Dermis microvascular lymphatic vessel endothelial cell (primary cell): ENCODE measurements around the gene FCHSD2. TPM values are rescaled to one million over a fixed set of nuclear protein-coding genes. Genes with fewer than 3 reads are reported as not detected.
A peak's percentile ranks its signal among the peaks of the same experiment; 100 is the strongest.

Source experiments
- DNase-seq, 2 donors: peaks; one replicate each; pipeline versions ENCODE4 v3.0.0 to v3.0.0-alpha.2; 2010; ENCODE audit warnings: low read depth in 2 of 2
- total RNA-seq: library from RNA; depleted of rRNA; stranded (reverse); fragments of >200 nt; gene quantifications from 2 replicates; pipeline ENCODE4 v1.2.1, GENCODE V29; 2014

Gene FCHSD2
- total RNA-seq, 1 donor from 2014 or later = 13.5 TPM

DNA sequence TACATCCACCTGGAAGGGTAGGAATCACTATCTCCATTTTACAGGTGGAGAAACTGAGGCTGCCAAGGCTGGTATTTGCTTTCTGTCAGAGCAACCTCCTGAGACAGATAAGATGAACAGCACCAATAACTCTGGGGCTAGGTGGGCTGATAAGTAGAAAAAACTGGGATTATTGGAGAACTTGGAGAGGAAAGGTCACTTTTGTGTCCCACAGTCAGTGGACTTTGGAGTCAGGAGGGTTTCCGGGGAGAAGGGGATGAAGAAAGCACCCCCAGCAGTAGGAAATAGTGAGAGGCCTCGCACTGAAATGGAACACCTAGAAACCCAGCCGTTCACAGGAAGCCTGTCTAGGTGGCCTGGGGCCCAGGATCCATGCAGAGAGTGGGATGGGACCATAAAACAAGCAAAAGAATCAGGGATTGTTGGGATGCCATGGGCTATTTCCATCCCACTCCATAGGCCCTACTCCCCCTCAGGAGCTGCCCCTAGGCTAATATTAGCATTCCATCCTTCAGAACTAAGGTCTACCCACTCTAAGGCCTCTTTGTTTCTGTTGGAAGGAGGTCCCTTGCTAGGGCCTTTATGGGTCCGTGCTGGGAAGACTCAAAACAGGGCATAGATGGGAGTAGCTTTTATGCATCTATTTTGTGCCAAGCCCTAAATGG is 31.0 kb upstream of the FCHSD2 start:
- DNase-seq = no peak

DNA sequence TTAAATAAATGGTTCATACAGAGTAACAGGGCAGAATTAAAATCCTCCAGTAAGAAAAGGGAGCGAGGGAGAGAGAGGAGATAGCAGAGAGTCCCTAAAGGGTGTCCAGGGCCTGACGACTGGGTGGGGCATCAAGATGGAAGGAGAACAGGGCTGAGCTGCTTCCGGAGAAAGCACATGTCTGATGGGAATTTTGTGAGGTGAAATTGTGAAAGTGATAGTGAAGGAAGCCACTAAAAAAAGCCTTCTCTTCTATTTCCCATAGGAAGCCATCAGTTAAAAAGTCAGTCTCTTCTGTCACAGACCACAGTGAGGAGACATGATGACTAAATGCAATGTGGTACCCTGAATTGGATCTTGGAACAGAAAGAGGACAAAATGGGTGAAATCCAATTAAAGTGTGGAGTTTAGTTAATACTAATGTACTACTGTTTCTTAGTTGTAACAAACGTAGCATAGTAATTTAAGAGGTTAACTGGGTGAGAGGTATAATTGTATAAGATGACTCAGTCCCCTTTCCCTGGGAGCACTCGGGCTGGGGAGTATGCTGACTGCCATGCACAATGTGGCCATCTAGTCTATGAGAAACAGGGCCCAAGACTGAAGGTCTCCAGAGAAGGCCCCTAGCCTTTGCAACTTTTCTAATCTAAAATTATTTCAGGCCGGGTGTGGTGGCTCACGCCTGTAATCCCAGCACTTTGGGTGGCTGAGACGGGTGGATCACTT is 29.5 kb upstream of the FCHSD2 start:
- no peak for DNase-seq

DNA sequence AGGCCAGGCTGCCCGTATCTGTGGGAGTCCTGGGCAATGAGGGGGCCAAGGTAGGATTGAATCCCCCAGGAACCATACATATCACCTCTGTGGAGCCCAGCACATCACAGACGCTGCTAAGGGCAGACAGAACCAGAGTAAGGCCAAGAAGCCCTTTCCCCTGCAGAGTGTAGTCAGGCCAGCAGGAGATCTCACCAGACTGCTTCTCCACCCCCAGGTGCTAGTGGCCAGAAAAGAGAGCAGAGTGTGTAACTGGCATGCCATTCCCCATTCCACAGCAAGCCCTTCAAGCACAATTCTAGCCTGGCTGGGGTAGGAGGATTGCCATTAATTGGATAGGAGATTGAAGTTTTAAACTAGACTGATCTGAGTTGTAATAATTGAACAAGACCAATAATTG is 28.0 kb upstream of the FCHSD2 start:
- DNase-seq = no peak

DNA sequence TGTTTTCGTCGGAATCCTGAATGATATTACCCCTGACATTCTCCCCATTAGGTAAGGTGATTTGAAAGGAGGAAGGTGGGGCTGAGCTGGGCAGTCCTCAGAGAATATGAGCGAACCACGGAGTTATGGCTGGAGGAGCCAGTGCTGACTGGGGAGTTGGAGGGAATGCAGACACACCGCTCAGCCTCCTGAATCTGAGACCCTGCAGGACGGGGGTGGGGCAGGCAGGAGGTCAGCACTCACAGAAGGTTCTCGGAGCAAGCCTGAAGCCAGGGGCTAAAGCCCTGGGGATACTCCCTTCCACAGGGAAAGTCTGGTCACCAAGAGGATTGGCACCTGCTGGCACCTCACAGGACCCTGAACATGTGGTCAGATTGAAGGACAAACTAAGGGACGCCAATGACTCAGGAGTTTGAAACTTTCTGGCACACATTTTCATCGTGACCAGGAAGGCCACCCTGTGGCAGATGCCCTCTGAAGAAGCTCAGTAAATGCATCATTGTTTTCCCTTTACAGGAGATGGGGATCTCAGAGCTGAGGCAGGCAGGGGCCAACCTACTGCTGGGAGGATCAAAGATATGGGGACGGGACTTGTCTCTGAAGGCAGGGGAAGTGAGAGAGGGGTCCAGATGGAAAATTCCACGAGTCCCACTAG is 26.9 kb upstream of the FCHSD2 start:
- no peak for DNase-seq

DNA sequence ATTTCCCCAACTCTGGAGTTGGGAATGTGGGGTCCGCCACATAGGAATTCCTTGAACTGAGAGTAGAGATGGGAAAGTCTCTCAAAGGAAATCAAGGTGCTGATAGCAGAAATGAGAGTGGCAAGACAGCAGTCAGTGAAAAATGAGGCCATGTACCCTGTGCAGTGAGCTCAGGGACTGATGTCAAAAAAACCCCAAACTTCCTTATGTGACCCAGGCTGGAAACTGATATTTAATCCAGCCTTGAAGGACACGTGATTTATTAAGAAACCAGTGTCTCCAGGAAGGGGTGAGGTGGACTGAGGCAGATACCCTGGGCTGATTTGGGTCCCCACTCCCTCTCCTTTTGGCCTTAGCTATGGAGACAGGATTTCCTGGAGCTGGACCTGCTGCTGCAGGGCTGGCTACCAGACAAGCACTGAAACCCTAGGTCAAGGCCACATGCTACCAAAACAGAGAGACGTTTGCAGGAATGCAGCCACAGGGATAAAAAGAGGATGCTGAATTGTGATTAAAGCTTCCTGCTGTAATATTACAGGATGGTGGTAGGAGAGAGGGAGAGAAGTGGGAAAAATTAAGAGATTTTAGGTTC is 25.3 kb upstream of the FCHSD2 start:
- DNase-seq = peak; percentile 24 to 81

DNA sequence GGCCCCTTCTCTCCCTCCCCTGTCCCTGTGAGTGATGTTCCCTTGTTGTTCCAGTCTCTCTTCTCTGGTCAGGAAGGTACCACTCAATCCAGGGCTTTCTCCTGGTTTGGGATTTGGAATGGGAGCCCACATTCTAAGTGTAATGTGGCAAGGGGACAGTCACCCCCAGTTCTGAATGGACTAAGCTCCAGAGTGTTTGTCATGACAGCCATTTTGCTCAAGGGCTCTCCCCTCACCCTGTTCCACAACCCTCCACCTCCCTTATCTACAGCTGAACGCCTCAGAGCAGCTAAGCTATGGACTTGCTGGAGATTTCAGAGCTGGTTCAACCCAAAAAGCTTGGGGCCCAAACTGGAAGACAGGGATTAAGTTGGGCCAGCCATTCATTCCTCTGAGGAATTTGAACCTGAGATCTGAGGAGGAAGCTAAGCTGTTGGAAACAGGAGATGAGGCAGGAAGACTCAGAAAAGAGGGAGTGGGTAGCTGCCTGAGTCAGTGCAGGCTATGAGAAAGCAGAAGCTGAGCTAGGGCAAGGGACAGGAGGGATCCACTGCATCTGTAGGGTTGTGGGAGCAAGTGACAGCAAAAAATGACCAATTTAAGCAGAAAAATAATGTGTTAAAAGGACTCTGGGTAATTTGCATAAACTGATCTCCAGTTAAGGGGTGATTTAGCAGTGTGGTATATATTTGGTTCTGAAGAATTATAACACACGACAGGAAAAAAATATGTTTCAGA is 22.9 kb upstream of the FCHSD2 start:
- DNase-seq = no peak

DNA sequence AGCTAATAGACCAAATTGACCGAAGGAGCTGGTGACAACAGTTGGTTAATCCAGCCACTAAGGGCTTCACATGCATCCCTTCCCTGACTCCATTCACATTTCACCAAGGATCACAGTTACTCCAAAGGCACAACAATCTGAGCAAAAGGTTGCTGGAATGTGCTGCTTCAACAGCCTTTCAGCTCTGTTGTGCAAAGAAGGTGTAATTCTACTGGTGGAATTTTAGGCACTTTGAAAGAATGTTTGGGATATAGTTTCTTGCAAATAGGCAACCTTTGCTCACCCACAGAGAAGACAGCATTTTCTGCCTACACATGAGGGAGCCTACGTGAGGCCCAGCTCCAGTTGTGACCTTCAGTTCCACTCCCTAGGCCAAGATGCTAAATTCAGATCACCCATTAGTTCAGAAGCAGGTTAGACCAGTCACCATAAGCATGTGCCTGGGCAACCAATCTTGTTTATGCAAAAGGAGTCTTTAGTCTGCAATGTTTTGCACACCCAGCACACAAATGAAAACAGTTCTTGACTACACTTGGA is 21.6 kb upstream of the FCHSD2 start:
- DNase-seq = no peak

DNA sequence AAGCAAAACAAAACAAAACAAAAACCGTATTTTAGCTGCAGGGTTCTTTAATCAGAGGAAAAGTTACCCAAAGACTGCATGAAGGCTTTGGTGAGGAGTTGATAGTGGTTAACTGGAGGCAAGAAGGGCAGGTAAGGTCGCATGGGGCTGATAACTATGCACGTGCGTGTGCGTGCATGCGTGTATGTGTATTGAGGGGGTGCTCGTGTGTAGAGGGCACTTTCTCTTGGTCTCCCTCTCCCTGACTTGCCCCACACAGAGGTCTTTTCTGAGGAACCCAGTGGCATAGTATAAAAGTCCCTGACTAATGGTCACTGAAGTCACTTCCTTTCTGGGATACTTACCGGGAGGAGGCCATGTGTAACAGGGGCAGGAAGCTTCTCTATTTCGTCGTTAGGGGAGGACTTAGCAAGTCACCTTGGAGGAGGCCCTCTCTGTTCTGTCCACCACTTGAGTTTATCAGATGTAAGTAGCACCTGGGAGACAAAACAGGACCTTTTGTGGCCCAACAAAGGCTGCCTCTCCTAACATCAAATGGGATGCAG is 20.1 kb upstream of the FCHSD2 start:
- no peak for DNase-seq

DNA sequence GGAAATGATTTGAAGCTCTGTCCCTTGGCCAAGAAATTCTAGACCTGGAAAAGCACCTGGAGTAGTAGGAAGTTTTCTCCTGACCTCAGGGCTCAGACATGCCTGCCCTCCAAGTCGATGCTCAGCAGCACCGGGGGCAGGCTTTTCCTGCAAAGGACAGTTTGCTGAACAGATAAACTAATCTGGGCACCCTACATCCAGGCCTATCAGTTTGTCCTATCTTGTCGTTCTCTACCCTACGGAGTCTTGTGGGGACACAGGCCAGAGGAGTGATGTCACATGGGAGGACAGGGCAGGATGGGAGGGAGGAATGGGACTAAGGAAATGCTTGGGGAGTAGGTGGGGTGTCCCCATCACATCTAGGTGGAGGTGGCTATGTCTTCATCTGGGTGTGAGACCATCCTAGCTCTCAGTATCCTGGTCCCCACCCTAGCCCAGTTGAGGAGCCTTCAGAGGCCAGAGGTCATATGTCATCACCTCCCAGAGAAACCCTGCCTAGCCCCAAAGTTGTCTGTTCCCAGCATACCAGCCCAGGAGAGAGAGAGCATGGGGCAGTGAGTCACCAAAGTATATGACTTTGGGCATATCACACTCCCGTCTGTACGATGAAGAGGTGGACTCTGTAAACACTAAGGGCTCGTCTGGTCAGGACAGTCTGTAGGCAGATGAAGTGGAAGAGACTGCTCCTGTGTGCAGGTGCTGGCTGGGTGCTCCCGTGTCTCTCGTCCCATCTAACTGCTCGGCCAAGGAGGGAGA is 18.1 kb upstream of the FCHSD2 start:
- no peak for DNase-seq

DNA sequence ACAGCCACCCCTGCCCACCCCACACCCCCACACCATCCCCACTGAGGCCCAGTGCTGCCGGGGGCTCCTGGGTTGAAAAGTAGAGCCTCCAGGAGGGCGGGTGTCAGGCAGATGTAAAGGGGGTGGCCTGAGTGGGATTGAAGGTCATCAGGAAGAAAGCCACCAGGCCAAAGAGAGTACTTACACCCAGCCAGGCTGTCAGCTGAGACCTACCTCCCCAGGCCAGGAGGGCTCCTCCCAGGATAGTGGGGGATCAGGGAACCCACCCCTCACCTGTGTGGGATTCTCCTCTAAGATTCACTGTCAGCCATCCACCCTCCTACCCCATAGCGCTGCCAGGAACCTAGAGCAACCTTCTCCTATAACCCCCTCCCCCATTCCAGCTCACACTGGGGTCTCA is 17.2 kb upstream of the FCHSD2 start:
- no peak for DNase-seq

DNA sequence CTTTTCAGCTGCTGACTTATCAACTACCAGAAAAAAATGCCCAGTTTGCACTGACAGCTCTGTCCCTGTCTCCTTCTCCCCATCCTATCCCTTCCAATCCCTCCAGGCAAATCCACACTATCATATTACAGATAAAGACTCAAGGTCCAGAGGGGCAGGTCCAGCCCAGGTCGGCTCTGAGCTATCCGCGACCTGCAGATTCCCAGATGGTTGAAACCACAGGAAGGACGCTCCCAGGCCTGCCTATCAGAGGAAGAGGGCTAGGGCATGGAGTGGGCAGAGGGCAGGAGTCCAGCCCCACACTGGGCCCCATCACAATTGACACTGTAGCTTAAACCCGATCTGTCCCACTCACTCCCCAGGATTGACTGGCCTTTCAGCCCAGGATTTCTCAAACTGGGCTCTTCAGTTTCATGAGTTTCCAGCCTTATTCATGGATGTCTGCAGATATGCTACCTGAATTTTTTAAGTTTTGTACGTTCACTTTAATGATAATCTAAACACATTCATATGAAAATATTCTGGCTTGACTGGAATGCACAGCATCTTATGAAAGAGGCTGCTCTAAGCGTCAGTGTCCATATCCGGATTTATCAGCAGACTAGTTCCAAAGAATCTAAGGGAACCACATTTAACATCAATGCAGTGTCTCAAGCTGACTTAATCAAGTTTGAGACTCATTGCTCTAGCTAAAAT is 16.4 kb upstream of the FCHSD2 start:
- no peak for DNase-seq

DNA sequence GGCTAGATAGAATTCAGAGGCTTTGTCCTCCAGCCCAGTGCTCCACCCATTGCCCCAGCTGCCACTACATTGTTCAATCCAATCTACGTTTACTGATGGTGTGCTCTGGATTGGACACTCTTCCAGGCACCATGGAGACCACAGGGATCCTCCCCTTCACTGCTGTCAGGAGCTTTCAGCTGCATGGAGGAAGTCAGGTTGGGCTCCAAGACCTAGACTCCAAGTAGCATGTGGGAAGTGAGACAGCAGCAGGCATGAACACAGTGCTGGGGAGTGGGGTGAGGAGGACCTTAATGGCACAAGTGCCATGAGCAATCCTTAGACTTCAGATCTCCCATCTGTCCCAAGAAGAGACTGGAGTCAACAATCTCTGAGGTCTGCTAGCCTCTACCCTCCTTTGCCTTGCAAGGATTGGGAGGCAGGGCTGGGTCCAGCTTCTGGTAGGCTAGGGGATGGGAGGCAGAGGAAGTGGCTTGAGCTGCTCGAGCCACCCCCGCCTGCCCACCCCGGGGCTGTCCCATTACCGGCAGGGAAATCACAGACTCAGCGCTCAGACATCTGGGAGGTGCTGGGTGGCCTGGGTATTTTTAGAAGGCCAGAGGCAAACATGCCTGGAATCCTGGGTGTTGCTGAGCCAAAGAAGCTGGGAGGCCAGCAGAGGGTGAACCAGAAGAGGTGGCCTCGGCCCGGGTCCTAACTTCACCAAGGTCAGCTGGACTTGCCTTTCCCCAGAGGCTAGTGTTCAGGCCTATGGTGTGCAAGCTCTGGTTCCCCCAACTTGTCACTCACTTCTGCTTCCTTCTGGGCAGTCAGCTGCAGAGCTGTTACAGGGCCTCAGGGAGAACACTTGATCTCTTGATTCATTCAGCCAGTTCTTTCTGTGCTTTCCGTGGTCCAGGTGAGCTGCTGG is 15.2 kb upstream of the FCHSD2 start:
- no peak for DNase-seq

DNA sequence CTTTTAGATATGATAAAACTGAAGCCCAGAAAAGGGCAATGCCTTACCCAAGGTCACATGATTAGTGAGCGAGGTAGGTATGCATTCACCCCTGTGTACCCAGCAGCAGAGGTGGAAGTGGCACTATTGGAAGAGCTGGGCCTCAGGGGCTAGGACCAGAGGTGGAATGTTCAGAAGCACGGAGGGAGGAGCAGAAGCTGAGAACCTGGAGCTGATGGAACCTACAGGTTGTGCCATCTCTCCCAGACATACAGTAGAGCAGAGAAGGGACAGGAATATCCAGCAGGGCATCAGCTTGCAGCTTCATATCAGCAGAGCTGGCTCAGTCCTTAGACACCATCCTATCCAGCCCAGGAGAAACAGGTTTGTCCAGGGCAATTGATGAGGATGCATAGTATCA is 14.6 kb upstream of the FCHSD2 start:
- no peak for DNase-seq

DNA sequence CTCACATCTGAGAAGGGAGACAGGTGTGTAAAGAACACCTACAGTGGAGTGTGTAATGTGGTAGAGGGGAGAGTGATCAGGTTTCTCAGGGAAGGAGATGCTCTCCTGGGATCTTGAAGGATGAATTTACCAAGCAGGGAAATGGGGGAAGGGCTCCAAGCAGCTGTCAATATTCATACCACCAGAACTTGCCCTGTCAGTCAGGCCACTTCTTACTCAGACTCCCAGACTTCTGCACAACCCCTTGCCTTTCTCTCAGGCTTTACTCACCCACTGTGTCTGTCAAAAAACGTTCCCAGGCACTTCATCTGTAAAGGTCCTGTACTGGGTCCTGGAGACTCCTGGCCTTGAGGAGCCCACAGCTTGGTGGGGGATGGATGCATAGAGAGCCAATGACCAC is 14.0 kb upstream of the FCHSD2 start:
- no peak for DNase-seq

DNA sequence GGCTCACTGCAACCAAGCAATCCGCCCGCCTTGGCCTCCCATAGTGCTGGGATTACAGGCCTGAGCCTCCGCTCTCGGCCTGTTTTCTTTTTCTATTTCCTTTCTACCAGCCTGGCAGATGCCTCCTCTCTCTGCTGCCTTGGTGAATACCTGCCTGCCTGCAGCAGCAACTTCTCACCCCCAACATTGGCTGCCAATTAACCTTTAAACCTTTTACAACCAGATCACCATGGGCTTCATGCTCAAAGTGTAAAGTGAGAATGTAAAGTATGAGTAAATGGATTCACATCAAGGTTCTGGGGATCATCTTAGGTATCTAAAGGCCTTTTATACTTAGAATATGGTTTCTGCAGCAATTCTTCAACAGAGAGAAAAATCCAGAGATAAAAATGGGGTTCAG is 13.0 kb upstream of the FCHSD2 start:
- DNase-seq = no peak

DNA sequence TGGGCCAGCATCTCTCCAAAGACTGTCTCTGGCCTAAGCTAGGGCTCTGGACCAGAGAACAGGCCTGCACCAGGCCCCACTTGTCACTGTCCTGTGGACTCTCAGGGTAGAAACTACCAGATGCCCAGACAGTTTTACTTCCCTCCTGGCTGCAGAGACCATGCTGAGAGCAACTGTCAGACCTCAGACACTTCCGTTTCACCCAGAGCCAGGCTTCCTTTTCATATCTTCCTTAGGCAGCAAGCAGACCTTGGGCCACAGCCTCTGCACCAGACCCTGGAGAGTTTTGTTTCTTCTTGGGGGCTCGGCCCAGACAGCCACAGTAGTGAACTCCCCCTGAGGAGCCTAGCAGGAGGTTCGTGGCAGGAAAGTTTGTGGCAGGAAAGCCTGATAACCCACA is 12.1 kb upstream of the FCHSD2 start:
- DNase-seq = no peak

DNA sequence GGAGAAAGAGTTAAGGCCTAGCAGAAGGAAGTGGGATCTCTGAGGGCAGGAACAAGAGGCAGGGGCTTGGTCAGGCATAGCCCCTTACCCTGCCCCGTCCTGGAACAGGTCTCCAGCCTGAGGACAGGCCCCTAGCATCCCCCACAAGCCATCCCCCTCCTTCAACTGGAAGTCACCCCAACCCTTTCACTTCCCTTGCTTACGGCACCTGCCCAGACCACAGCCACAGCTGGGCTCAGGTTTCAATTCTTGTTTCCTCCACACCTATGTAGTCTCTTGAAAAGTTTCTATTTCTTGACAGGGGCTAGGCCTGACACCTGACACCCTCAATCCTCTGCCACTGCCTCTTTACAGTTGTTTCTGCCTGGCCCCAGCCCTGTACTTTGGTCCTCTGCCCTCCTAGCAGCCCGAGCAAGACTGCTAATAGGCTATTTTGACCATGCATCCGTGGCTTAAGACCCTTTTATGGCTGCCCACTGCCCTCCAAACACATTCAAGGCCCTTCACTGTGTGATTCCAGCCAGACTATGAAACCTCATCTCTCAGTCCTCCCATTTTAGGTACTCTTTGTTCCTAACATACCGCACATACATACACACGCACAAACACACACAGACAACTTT is 10.9 kb upstream of the FCHSD2 start:
- no peak for DNase-seq

DNA sequence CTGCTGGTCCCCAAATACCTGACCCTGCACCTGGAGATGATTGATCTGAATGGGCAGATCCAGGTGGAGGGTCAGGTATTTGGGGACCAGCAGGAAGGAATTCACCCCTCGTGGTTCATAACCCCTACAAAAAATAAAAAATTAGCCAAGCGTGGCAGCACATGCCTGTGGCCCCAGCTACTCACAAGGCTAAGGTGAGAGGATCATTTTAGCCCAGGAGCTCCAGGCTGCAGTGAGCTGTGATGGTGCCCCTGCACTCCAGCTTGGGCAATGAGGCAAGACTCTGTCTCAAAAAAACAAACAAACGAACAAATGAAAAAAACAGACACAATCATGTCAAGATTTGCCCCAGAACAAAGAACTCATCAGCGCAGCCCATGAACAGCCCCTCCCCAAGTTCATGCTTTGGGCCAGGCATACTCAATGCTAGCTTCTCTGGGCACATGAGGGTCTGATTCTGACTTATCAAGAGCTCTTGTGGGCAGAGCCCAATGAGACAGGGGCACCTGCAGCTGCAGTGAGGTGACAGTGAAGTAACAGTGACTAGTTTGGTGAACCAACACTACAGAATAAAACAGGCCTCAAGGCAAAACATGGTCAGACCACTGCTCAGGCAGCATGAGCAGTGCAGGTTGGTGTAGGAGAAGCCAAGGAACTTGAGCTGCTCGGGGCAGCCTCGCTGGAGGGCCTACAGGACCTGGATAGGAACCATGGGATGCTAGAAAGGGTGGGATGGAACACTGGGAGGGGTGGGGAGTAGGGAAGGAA is 10.2 kb upstream of the FCHSD2 start:
- DNase-seq = no peak
